GM03348 (cell line): Measurements from ENCODE around the gene LIN54.
A peak's percentile ranks its signal among the peaks of the same experiment; 100 is the strongest.
"Not testable (repeated sequence)": the region's sequence is repeated elsewhere in the genome, so short reads cannot be mapped to it uniquely, and the experiment has no call there.

Experiments used
- DNase-seq: peaks from one replicate; pipeline ENCODE4 v3.0.0; 2012; ENCODE audit warnings: low spot score

LIN54 gene

DNA sequence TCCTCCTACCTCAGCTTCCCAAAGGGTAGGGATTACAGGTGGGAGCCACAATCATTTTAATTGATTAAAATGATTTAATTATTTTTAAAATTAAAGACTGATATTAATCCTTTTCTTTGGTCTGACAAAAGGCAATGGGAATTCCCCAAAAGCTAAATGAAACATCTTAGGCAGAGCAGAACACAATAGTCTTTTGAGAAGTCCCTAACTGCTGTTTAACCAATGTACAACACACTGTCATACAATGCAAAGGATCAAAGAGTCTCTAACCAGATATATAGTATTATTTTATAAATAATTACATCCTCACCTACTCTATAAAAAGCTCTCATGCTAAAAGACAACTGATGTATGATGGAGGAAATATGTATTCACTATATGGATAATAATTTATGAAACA, 63.1 kb downstream of the LIN54 start:
- DNase-seq, result no peak

- DNase-seq, result no peak
Observed at GRCh38 chr4:82939414-82939813, 71.2 kb downstream of the LIN54 start.

GRCh38 chr4:82934441-82934840, 76.2 kb downstream of the LIN54 start:
- no peak for DNase-seq

DNA sequence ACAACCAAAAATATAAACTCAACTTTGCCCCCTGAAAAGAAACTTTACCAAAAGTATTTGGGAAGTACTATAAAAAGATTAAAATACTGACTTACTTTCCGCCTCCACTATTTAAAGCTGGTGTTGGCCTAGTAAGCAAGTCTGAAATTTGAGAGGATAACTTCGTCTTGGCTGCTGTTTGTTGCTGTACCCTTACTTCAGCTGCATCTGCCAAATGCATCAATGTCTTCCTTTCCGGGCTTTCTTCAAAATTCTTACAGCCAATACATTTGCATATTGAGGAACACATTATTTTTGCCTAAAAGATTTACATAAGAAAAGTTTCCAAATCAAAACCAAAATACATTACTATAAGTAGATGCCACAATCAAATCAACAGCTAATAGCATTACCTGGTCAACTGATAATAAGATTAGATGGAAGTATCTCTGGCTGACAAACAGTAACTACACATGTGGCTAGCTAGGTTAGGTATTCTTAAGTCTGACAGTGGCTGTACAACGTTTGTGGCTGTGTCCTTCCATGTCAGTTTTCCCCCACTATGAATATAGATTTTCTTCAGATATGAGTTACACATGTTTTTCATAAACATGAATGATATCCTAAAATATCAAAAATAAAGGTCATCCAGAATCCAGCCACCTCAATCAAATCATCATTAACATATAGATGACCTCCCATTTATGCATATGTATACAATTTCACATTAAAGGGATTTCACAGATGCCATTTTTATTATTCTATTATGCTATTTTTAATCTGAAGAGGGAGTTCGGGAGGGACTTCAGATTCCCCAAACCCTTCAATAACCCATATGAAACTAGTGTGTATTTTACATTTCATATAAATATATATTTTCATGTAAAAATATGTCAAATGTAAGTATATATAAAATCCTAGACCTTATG, 79.5 kb downstream of the LIN54 start:
- DNase-seq, result no peak

DNA sequence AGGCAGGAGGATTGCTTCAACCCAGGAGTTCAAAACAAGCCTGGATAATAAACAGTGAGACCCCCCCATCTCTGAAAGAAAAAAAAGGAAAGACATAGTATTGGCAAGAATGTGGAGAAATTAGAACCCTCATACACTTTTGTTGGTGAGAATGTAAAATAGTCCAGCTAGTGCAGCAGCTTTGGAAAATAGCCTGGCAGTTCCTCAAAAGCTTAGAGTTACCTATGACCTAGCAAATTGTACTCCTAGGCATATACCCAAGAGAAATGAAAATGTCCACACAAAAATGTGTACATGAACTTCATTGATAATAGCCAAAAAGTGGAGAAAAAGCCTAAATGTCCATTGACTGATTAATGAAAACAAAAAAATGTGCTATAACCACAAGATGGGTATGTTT, 88.8 kb downstream of the LIN54 start:
- no peak for DNase-seq

- no peak for DNase-seq
Observed at GRCh38 chr4:82919386-82919785, 91.2 kb downstream of the LIN54 start.

GRCh38 chr4:82918091-82918490, 92.5 kb downstream of the LIN54 start:
- no peak for DNase-seq

GRCh38 chr4:82913968-82914367, 96.7 kb downstream of the LIN54 start:
- not testable (repeated sequence) for DNase-seq

DNA sequence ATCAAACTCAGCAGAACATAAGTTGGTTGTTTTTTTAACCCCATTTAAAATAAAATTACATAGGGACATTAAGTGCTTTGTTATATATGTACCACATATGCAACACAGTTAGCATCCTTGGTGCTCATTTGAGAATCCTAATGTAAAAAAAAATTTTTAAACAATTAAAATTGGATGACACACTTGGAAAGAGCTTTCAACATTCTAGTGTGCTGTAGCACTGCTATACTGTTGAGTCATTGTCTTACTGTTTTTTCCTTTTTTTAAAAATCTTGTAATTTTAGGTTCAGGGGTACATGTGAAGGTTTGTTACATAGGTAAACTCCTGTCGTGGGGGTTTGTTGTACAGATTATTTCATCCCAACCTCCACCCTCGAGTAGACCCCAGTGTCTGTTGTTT, 97.3 kb downstream of the LIN54 start:
- no peak for DNase-seq

- DNase-seq, result no peak
Observed at GRCh38 chr4:82909326-82909725, 101.3 kb downstream of the LIN54 start.

GRCh38 chr4:82906469-82906868, 104.2 kb downstream of the LIN54 start:
- DNase-seq, result no peak

DNA sequence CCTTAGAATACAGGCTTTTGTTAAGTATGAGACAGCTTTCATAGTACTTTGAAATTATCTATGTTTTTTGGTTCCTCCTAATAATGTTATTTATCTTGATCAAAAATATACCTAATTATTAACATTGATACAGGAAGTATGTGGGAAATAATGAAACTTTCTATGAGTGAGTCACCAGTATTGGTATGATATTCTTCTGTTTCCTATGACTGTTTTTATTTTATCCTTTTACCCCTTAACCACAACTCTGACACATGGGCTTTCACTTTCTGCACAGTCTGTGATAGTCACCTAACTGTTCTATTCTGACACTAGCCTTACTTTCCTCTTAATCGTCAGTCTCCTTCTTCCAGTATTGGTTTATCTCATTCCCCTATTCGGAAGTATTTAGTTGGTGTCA, 105.4 kb downstream of the LIN54 start:
- DNase-seq, result peak; percentile 37

GRCh38 chr4:82903737-82904136, 106.9 kb downstream of the LIN54 start:
- no peak for DNase-seq

- no peak for DNase-seq
Observed at GRCh38 chr4:82901183-82901718, 109.4 kb downstream of the LIN54 start.

DNA sequence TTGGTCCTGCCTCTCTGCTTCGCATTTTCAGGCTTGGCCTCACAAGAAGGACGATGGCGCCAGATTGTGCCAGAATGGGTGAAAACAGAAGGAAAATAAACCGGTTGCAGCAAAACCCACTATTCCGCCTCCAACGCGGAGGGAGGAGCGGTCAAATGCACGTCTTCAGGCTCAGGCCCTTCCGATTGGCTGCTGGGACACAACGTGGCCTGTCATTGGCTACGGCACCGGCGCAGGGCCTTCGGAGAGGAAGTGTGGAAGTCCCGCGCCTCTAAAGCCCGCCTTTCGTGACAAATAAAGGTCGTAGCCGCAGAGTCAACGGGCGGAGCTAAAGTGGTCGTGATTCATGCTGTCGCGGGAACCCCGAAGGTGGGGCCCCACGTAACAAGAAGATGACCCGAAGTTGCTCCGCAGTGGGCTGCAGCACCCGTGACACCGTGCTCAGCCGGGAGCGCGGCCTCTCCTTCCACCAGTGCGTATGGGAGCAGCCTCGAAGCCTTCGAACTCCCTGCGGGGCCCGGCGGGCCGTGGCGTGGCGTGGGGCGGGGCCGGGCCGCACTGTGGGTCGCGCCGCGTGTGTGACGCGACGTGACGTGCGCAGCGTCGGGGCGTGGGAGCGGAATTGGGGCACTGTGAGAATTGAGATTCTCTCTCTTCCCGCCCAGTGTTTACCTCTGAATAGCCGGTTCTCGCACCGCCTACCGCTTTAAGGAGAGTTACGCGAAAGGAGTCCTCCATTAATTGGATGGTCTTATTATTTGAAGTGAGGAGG, 110.0 kb downstream of the LIN54 start, which contains the start of gene THAP9:
Gene THAP9, plus strand, starts transcription at position 325 of the 772 bp plus-strand sequence. Its CDS starts 68 bp downstream, at position 393.
- DNase-seq, result peak; percentile 95

DNA sequence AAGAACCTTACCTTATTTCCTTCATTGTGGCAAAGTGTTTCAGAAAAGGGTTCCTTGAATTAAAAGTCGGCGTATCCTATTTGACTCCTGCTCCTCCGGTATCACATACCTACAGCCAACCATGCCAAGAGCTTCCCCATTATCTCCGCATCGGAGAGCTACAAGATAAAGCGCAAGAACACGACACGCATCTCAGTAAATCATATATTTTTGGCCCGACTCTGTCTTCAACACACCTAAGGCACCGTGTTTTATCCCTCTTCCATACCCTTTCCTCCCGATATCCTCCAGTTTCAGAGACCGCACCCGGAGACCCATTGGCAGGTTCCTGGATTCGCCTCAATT, 110.6 kb downstream of the LIN54 start:
- DNase-seq, result no peak

DNA sequence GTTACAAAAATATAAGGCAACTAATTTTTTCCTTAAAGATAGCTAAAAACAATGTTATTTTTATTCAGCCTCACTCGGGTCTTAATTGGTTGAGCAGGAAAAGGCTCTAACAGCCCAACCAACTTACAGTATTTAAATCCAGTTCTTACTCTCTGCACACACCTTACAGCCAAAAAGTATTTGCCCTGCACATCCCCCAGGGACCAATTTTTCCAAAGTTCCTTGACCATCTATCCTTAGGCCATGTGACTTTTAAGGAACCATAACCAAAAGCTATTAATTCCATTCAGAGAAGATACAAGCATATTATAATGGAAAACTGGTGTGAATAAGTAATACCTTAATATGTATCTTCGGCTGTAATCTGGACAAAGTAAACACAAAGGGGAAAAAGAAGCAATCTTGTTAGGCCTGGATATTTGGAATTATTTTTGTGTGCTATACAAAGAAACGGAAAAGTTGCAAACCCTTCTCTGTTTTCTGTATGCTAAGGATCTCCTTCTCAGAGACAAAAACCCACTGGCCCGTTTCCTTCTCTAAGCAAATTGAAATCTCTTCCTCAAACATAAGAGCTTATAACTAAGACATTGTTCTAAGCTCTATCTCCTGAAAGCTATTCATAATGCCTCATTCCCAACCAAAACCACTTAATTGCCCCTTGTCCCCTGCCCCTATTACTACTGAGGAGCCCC, 111.1 kb downstream of the LIN54 start:
- DNase-seq, result no peak

DNA sequence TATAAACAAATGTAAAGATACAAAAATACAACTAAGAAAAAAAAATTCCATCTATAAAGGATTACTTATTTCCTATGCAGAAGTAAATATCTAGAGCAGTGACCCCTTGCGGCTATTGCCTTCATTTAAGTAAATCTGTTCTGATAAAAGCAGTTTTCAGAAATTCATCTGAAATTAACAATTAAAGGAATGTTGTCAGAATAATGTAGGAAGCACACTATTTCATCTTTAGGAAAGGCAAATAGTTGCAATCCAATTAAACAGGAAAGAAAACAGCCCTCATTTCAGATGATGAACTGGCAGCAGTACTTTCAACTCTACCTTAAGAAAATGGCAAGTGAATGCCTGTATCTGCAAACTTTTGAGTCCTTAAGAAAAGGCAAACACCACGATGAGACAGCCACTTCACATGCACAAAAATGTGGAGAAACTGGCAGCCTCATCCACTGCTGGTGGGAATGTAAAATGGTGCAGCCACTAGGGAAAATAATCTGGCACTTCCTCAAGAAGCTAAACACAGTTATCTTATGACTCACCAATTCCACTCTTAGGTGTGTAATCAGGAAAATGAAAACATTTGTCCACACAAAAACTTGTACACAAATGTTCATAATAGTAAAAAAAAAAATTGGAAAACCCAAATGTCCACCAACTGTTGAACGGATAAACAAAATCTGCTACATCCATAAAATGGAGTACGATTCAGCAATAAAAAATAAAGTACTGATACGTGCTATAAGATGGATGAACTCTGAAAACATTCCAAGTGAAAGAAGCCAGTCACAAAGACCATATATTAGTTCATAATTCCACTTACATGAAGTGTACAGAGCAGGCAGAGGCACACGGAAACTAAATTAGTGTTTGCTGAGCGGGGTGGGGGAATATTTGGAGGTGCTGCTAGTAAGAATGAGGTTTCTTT, 112.0 kb downstream of the LIN54 start:
- peak; percentile 44 for DNase-seq

DNA sequence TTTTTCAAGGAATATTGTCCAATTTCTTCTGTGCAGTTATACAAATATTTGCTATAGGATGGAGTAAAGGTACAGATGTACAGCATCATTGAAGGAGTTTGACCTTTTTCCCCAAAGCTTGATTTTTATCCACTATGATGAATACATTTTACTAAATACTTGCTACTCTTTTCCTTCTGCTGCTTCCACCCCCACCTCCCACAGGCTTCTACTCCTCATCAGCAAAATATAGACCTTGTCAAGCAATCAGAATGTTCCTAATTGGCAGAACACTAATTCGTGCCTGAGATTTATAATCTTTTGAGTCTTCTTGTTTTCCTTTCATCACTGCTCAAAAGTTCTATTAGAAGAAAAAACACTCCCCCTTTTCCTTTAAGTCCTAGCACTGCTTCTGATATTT, 113.9 kb downstream of the LIN54 start:
- no peak for DNase-seq

GRCh38 chr4:82893942-82894341, 116.7 kb downstream of the LIN54 start:
- no peak for DNase-seq

DNA sequence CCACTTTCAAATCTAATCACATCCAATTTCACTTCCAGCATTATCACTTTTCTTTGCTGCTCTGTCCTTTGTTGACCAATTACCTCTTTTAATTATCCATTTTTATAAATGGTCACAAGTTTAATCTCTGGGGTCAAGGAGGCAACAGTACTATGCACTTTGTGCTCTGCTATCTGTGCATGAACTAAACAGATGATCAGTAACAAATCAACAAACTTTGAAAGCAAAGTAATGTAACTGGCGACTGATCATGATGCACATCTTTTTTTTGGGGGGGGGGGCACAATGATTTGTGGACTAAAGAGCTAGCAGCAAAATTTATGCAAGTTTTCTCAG, 118.2 kb downstream of the LIN54 start:
- no peak for DNase-seq
